OCI-LY7 (cell line): ENCODE measurements around the gene VCP. TPM values are rescaled to one million over a fixed set of nuclear protein-coding genes. Genes with fewer than 3 reads are reported as not detected.

Source experiments
- BruUV-seq: library from RNA; stranded (reverse); fragments of 400-500 nt; replicated peaks from 2 replicates; lab custom pipeline; 2021; lab: Mats Ljungman, UMichigan
- CTCF ChIA-PET: fragments of 300-600 bp; sonication (Branson Sonifier 250); formaldehyde crosslinking; loops from one replicate; lab custom pipeline; 2022; ENCODE audit warnings: antibody characterized with exemption; ENCODE audit not compliant: unreplicated experiment; lab: Charles Lee
- POLR2A ChIA-PET: fragments of 300-600 bp; sonication (Branson Sonifier 250); formaldehyde crosslinking; loops from one replicate; lab custom pipeline; 2022; ENCODE audit warnings: antibody characterized with exemption; lab: Charles Lee
- DNase-seq: peaks from one replicate; pipeline ENCODE4 v3.0.0-alpha.2; 2015; ENCODE audit warnings: low spot score
- H2AFZ ChIP-seq: fragments of 200-600 bp; sonication (generic), shearing (Covaris generic); 2 replicates; pipeline ENCODE4 v1.6.1; 2014; ENCODE audit warnings: mild to moderate bottlenecking, antibody characterized with exemption, low read length, moderate library complexity
- H3K27ac ChIP-seq: fragments of 200-600 bp; sonication (generic); 2 replicates; pipeline ENCODE4 v1.5.1; 2014; ENCODE audit warnings: mixed run types, low read depth, mild to moderate bottlenecking, moderate library complexity, low read length, inconsistent platforms; ENCODE audit not compliant: poor library complexity, severe bottlenecking
- H3K36me3 ChIP-seq: fragments of 200-600 bp; sonication (generic); 2 replicates; pipeline ENCODE4 v1.6.1; 2014; ENCODE audit warnings: mild to moderate bottlenecking, antibody characterized with exemption, low read length, moderate library complexity, mixed read lengths; ENCODE audit not compliant: insufficient read depth
- H3K4me1 ChIP-seq: fragments of 200-600 bp; sonication (generic); 2 replicates; pipeline ENCODE4 v1.5.1; 2014; ENCODE audit warnings: mild to moderate bottlenecking, low read length; ENCODE audit not compliant: insufficient read depth, poor library complexity, severe bottlenecking
- H3K4me2 ChIP-seq: fragments of 200-600 bp; sonication (generic); 2 replicates; pipeline ENCODE4 v1.6.1; 2014; ENCODE audit warnings: mild to moderate bottlenecking, low read length
- H3K4me3 ChIP-seq: fragments of 200-600 bp; sonication (generic); 2 replicates; pipeline ENCODE4 v1.5.1; 2014; ENCODE audit warnings: mild to moderate bottlenecking, low read depth, low read length; ENCODE audit not compliant: poor library complexity, severe bottlenecking
- H3K79me2 ChIP-seq: fragments of 200-600 bp; sonication (generic); 2 replicates; pipeline ENCODE4 v1.6.1; 2016; ENCODE audit warnings: low read depth, mild to moderate bottlenecking, low read length, moderate library complexity, mixed read lengths; ENCODE audit not compliant: insufficient read depth
- H3K9me2 ChIP-seq: fragments of 200-600 bp; sonication (generic); 2 replicates; pipeline ENCODE4 v1.6.1; 2016; ENCODE audit warnings: mild to moderate bottlenecking, low read length, mixed read lengths; ENCODE audit not compliant: insufficient read depth
- H3K9me3 ChIP-seq: fragments of 200-600 bp; sonication (generic); 2 replicates; pipeline ENCODE4 v1.6.1; 2014; ENCODE audit warnings: mild to moderate bottlenecking, mixed run types, low read length, mixed read lengths
- H4K20me1 ChIP-seq: fragments of 200-600 bp; sonication (generic); 2 replicates; pipeline ENCODE4 v1.6.1; 2014; ENCODE audit warnings: mild to moderate bottlenecking, antibody characterized with exemption, low read length, moderate library complexity, mixed read lengths; ENCODE audit not compliant: insufficient read depth
- CTCF ChIP-seq: fragments of 200-600 bp; sonication (generic); conservative IDR thresholded peaks from 2 replicates; pipeline ENCODE4 v1.5.1; 2014; ENCODE audit warnings: mild to moderate bottlenecking, antibody characterized with exemption, low read length, moderate library complexity, mixed read lengths
- EZH2phosphoT487 ChIP-seq: fragments of 200-600 bp; sonication (generic); IDR thresholded peaks from 2 replicates; pipeline ENCODE4 v1.6.1; 2018; ENCODE audit warnings: low read depth, borderline replicate concordance, mild to moderate bottlenecking, mixed run types, antibody characterized with exemption, low read length, moderate library complexity, mixed read lengths
- intact Hi-C: fragments of 100-400 bp; cut with micrococcal nuclease; formaldehyde crosslinking; loops from one replicate; pipeline ENCODE4 v1.10.0; 2022; ENCODE audit not compliant: unreplicated experiment
- total RNA-seq, 2 experiments: library from RNA; depleted of rRNA in 1 of 2; stranded (reverse); fragments of >200 nt in 1 of 2; shearing (Covaris generic) in 1 of 2; gene quantifications; 2 replicates each; pipeline ENCODE4 v1.2.3, GENCODE V29; 2014 to 2022

The VCP gene
- total RNA-seq, 2 experiments from 2014 or later = 187 to 200 TPM

- Histone ChIP-seq H3K4me1 (peaks cover 33% of the 10 kb centered on the region), H3K27ac (peak overlapping the region; percentile 92), H3K79me2 (peaks cover 49% of the 10 kb centered on the region), H3K36me3 (peaks cover 87% of the 10 kb centered on the region), H4K20me1 (peaks cover 26% of the 10 kb centered on the region), H3K4me2 (peak overlapping the region; percentile 96), H3K9me2 (no peaks in the 10 kb centered on the region), H2AFZ (no peak overlapping the region; the same call in 1 of the 2 replicates), H3K4me3 (peak overlapping the region; percentile 92), H3K9me3 (no peaks in the 10 kb centered on the region)
- intact Hi-C loops = loop anchor here (1.0 to 10.0 kb wide), 3 partner anchors 83 to 663 kb away; partner anchors contain the start of genes CREB3, DNAJB5, TESK1 and TLN1
- peak; percentile 87 for DNase-seq
- ChIA-PET CTCF (interaction anchor here (1.0 kb wide), 1 partner anchor 9 kb away, joined by 3 read pairs; no protein-coding TSS in a partner anchor), POLR2A (interaction anchor here (0.6 to 2.5 kb wide), 8 partner anchors 8 to 89 kb away, joined by 3 to 22 read pairs (median 4); partner anchors contain the start of genes ATOSB and FANCG)
- no TSS peak for BruUV-seq
- TF ChIP-seq CTCF (peak; percentile 64), EZH2phosphoT487 (no peak)
These were observed 488 bp downstream of the VCP start for GRCh38 chr9:35071814-35072460.

GRCh38 chr9:35070823-35071813 lies 1.3 kb downstream of the VCP start:
- intact Hi-C loops = loop anchor here (10.0 kb wide), 2 partner anchors 534 to 664 kb away; partner anchors contain the start of genes CREB3, TESK1 and TLN1
- H3K4me3 ChIP-seq = peak overlapping the region; percentile 92

More at GRCh38 chr9:35070823-35071813, 1.3 kb downstream of the VCP start:
- Histone ChIP-seq H3K9me2 (no peaks in the 10 kb centered on the region), H4K20me1 (peaks cover 26% of the 10 kb centered on the region), H3K27ac (peak overlapping the region; percentile 92), H3K4me1 (peaks cover 34% of the 10 kb centered on the region), H2AFZ (no peak overlapping the region; the same call in 1 of the 2 replicates), H3K36me3 (peaks cover 87% of the 10 kb centered on the region), H3K9me3 (no peaks in the 10 kb centered on the region), H3K79me2 (peaks cover 51% of the 10 kb centered on the region), H3K4me2 (peak overlapping the region; percentile 96)
- peak; percentile 45 for DNase-seq
- ChIA-PET POLR2A (interaction anchor here (0.6 to 2.5 kb wide), 9 partner anchors 8 to 89 kb away, joined by 3 to 22 read pairs (median 5); partner anchors contain the start of genes ATOSB and FANCG), CTCF (interaction anchor here (1.0 kb wide), 1 partner anchor 10 kb away, joined by 3 read pairs; no protein-coding TSS in a partner anchor)
- BruUV-seq = TSS peak; percentile 67
- TF ChIP-seq CTCF = no peak
- TF ChIP-seq EZH2phosphoT487 = no peak
